GM12891 (cell line): Measurements from ENCODE around the gene CITED1.

Source experiments
- POLR2AphosphoS5 ChIP-seq: IDR thresholded peaks from 2 replicates; pipeline ENCODE4 v1.6.1; 2011; ENCODE audit warnings: low read depth, low read length, control low read depth
- TAF1 ChIP-seq: IDR thresholded peaks from 2 replicates; pipeline ENCODE4 v1.6.1; 2011; ENCODE audit warnings: low read depth, low read length, control low read depth

- TF ChIP-seq TAF1 (no peak), POLR2AphosphoS5 (no peak)
Measured at GRCh38 chrX:72316408-72317110, 10.8 kb upstream of the CITED1 start.
